GM21390 (cell line): ENCODE measurements around the gene S100A8.

Experiments used
- ATAC-seq: cut with Tn5 transposase; IDR thresholded peaks from one replicate; pipeline ENCODE4 v1.9.1; 2021; ENCODE audit not compliant: unreplicated experiment

The S100A8 gene

GRCh38 chr1:153393926-153394325, 3.1 kb upstream of the S100A8 start:
- ATAC-seq: no peak

GRCh38 chr1:153392822-153393221, 1.9 kb upstream of the S100A8 start:
- ATAC-seq: no peak

- ATAC-seq: no peak
These were observed 1.4 kb upstream of the S100A8 start for GRCh38 chr1:153392258-153392657.

- no peak for ATAC-seq
These were observed 647 bp downstream of the S100A8 start for GRCh38 chr1:153389973-153390879.

GRCh38 chr1:153389401-153389800, 1.5 kb downstream of the S100A8 start:
- no peak for ATAC-seq

GRCh38 chr1:153387785-153388184, 3.1 kb downstream of the S100A8 start:
- ATAC-seq: no peak

GRCh38 chr1:153387001-153387400, 3.9 kb downstream of the S100A8 start:
- no peak for ATAC-seq

- ATAC-seq: no peak
These were observed 4.4 kb downstream of the S100A8 start for GRCh38 chr1:153386500-153386901.

GRCh38 chr1:153384958-153385580, 5.8 kb downstream of the S100A8 start:
- ATAC-seq: no peak

- ATAC-seq: no peak
These were observed 10.2 kb downstream of the S100A8 start for GRCh38 chr1:153380711-153381110.

- ATAC-seq: no peak
These were observed 11.3 kb downstream of the S100A8 start for GRCh38 chr1:153379591-153379990.

GRCh38 chr1:153375511-153375910, 15.4 kb downstream of the S100A8 start, which contains the start of gene S100A12:
TSS of gene S100A12 (minus strand) at chr1:153375621. CDS start at chr1:153374592, 1,029 bp downstream.
- ATAC-seq: no peak

- ATAC-seq: no peak
These were observed 16.8 kb downstream of the S100A8 start for GRCh38 chr1:153374071-153374470.

GRCh38 chr1:153372571-153372970, 18.3 kb downstream of the S100A8 start:
- no peak for ATAC-seq

GRCh38 chr1:153371231-153371630, 19.6 kb downstream of the S100A8 start:
- no peak for ATAC-seq

- no peak for ATAC-seq
These were observed 20.7 kb downstream of the S100A8 start for GRCh38 chr1:153370146-153370545.

- ATAC-seq: no peak
These were observed 22.4 kb downstream of the S100A8 start for GRCh38 chr1:153368495-153368894.

- no peak for ATAC-seq
These were observed 23.8 kb downstream of the S100A8 start for GRCh38 chr1:153367090-153367489.

GRCh38 chr1:153366261-153366660, 24.6 kb downstream of the S100A8 start:
- no peak for ATAC-seq

- no peak for ATAC-seq
These were observed 25.2 kb downstream of the S100A8 start for GRCh38 chr1:153365696-153366095.

- ATAC-seq: no peak
These were observed 25.9 kb downstream of the S100A8 start for GRCh38 chr1:153364766-153365666.
